Measurements from ENCODE around the gene RAB6B. TPM values are rescaled to one million over a fixed set of nuclear protein-coding genes. Genes with fewer than 3 reads are reported as not detected.

RAB6B gene
- total RNA-seq, 2 donors from 2014 or later = 2.2 to 3.0 TPM

- Mint-ChIP-seq H3K27ac (peak within 1 kb of the TSS; percentile 92), H3K4me3 (peak within 1 kb of the TSS; percentile 90), H3K4me1 (peaks cover 8% of the 10 kb centered on the region), H3K9me3 (no peaks in the 10 kb centered on the region), H3K27me3 (ENCODE audit: insufficient read depth) (peaks cover 16% of the 10 kb centered on the region), H3K36me3 (ENCODE audit: low read depth) (peaks cover 23% of the 10 kb centered on the region)
- DNase-seq = peak; percentile 97
- peak within 1 kb of the TSS; percentile 85 for H3K4me3 ChIP-seq (ENCODE audit: low read length)
- peak within 1 kb of the TSS; percentile 71 for H3K9ac ChIP-seq (ENCODE audit: extremely low read depth, low read length, poor library complexity, severe bottlenecking)
- H3K4me1 ChIP-seq (ENCODE audit: control insufficient read depth, insufficient read depth, low read length) = no peaks in the 10 kb centered on the region
- H3K27me3 ChIP-seq (ENCODE audit: control insufficient read depth, insufficient read depth, low read length, poor library complexity, severe bottlenecking) = peaks cover 21% of the 10 kb centered on the region
- no peaks in the 10 kb centered on the region for H3K9me3 ChIP-seq (ENCODE audit: control insufficient read depth, low read length)
- H3K36me3 ChIP-seq (ENCODE audit: control insufficient read depth, insufficient read depth, low read length) = peaks cover 31% of the 10 kb centered on the region
- H3K27ac ChIP-seq (ENCODE audit: low read depth, low read length) = no peak within 1 kb of the TSS
- TF ChIP-seq CTCF (conservative IDR thresholded peaks at IDR 0.05) = no peak
- 0 to 1% methylated on average over 35 to 53 of the region's 53 CpGs for WGBS, 2 experiments (ENCODE audit: insufficient coverage in 1 of 2, insufficient read length in 1 of 2)
Measured at GRCh38 chr3:133805702-133806475, 89.8 kb downstream of the RAB6B start, which contains the start of gene SRPRB. SRPRB (plus strand) TSS chr3:133805815; CDS start chr3:133805849, 34 bp downstream.

- Histone ChIP-seq H3K4me3 (ENCODE audit: low read length) (peak overlapping the region; percentile 85), H3K27ac (ENCODE audit: low read depth, low read length) (no peak overlapping the region), H3K9me3 (ENCODE audit: control insufficient read depth, low read length) (no peaks in the 10 kb centered on the region), H3K9ac (ENCODE audit: extremely low read depth, low read length, poor library complexity, severe bottlenecking) (no peak overlapping the region), H3K4me1 (ENCODE audit: control insufficient read depth, insufficient read depth, low read length) (no peaks in the 10 kb centered on the region), H3K36me3 (ENCODE audit: control insufficient read depth, insufficient read depth, low read length) (peaks cover 26% of the 10 kb centered on the region), H3K27me3 (ENCODE audit: control insufficient read depth, insufficient read depth, low read length, poor library complexity, severe bottlenecking) (peaks cover 24% of the 10 kb centered on the region)
- DNase-seq = no peak
- no peak overlapping the region for H3K27ac Mint-ChIP-seq
- 40% methylated on average over 14 to 15 of the region's 15 CpGs for whole genome bisulfite sequencing, 2 experiments (ENCODE audit: insufficient coverage in 1 of 2, insufficient read length in 1 of 2)
- peaks cover 20% of the 10 kb centered on the region for H3K27me3 Mint-ChIP-seq (ENCODE audit: insufficient read depth)
- peaks cover 8% of the 10 kb centered on the region for H3K4me1 Mint-ChIP-seq
- peak overlapping the region; percentile 90 for H3K4me3 Mint-ChIP-seq
- TF ChIP-seq CTCF (conservative IDR thresholded peaks at IDR 0.05) = no peak
- H3K9me3 Mint-ChIP-seq = no peaks in the 10 kb centered on the region
- H3K36me3 Mint-ChIP-seq (ENCODE audit: low read depth) = peaks cover 21% of the 10 kb centered on the region
Measured at GRCh38 chr3:133805384-133805701, 90.3 kb downstream of the RAB6B start.

- TF ChIP-seq CTCF (conservative IDR thresholded peaks at IDR 0.05) = no peak
- Histone ChIP-seq H3K27me3 (ENCODE audit: control insufficient read depth, insufficient read depth, low read length, poor library complexity, severe bottlenecking) (peaks cover 29% of the 10 kb centered on the region), H3K4me3 (ENCODE audit: low read length) (peak overlapping the region; percentile 85), H3K36me3 (ENCODE audit: control insufficient read depth, insufficient read depth, low read length) (peaks cover 21% of the 10 kb centered on the region), H3K27ac (ENCODE audit: low read depth, low read length) (no peak overlapping the region), H3K9ac (ENCODE audit: extremely low read depth, low read length, poor library complexity, severe bottlenecking) (no peak overlapping the region), H3K9me3 (ENCODE audit: control insufficient read depth, low read length) (no peaks in the 10 kb centered on the region), H3K4me1 (ENCODE audit: control insufficient read depth, insufficient read depth, low read length) (no peaks in the 10 kb centered on the region)
- Mint-ChIP-seq H3K27me3 (ENCODE audit: insufficient read depth) (peaks cover 21% of the 10 kb centered on the region), H3K36me3 (ENCODE audit: low read depth) (peaks cover 17% of the 10 kb centered on the region), H3K27ac (no peak overlapping the region), H3K4me1 (peaks cover 8% of the 10 kb centered on the region), H3K4me3 (peak overlapping the region; percentile 90), H3K9me3 (no peaks in the 10 kb centered on the region)
- WGBS, 2 experiments (ENCODE audit: insufficient coverage in 1 of 2, insufficient read length in 1 of 2) = 91 to 100% methylated on average over 2 to 4 of the region's 4 CpGs
- DNase-seq = no peak
Measured at GRCh38 chr3:133804896-133805295, 90.8 kb downstream of the RAB6B start.

Data from endodermal cell (in vitro differentiated cells).